ENCODE measurements around the gene RERE. TPM values are rescaled to one million over a fixed set of nuclear protein-coding genes. Genes with fewer than 3 reads are reported as not detected.
"Not testable (repeated sequence)": the region's sequence is repeated elsewhere in the genome, so short reads cannot be mapped to it uniquely, and the experiment has no call there.

The RERE gene
- total and polyA plus RNA-seq, 12 donors: 33.4 to 146 (median 72.7) TPM

- peak overlapping the region in 1 of 4 donors; percentile 29 for H3K4me3 ChIP-seq
- peak overlapping the region in 4 of 5 donors; percentile 10 to 82 (median 64) for H3K27ac ChIP-seq
- H3K9me3 ChIP-seq (replicated peaks in 1 of 3): no peaks in the 10 kb centered on the region
- H3K36me3 ChIP-seq (replicated peaks in 1 of 2): no peaks in the 10 kb centered on the region
- 33 to 46% (median 41%) methylated on average over 12 of the region's 12 CpGs for WGBS, 4 donors
- no peak for TF ChIP-seq CTCF (IDR thresholded peaks at IDR 0.05)
- TF ChIP-seq POLR2A (IDR thresholded peaks at IDR 0.05): no peak
- peaks cover 0 to 31% of the 10 kb centered on the region in 2 donors for H3K4me1 ChIP-seq (replicated peaks in 1 of 2)
- intact Hi-C loops (cut with DNase I): no loop called here
- peak in 1 of 7 donors; percentile 54 for DNase-seq
- H3K27me3 ChIP-seq: no peaks in the 10 kb centered on the region
Observed at GRCh38 chr1:8448911-8449661, 368.4 kb downstream of the RERE start.

- H3K27ac ChIP-seq: peak overlapping the region in 3 of 5 donors; percentile 52 to 82 (median 76)
- H3K9me3 ChIP-seq (replicated peaks in 1 of 3); H3K36me3 ChIP-seq (replicated peaks in 1 of 2); H3K27me3 ChIP-seq; intact Hi-C loops (cut with DNase I): not testable (repeated sequence)
- H3K4me1 ChIP-seq (replicated peaks in 1 of 2): peaks cover 0 to 31% of the 10 kb centered on the region in 2 donors
- peak in 1 of 7 donors; percentile 50 for DNase-seq
- peak overlapping the region in 1 of 4 donors; percentile 29 for H3K4me3 ChIP-seq
- WGBS, 4 donors: 81 to 82% (median 81%) methylated on average over 11 of the region's 11 CpGs
Observed at GRCh38 chr1:8448505-8448904, 368.9 kb downstream of the RERE start.

GRCh38 chr1:8447616-8448150 lies 369.8 kb downstream of the RERE start:
- 93 to 98% (median 93%) methylated on average over 8 to 9 of the region's 9 CpGs for WGBS, 4 donors
- no peaks in the 10 kb centered on the region for H3K27me3 ChIP-seq

GRCh38 chr1:8446119-8446518 lies 371.3 kb downstream of the RERE start:
- 89 to 93% (median 91%) methylated on average over 5 of the region's 5 CpGs for WGBS, 4 donors
- DNase-seq; H3K27ac ChIP-seq; H3K27me3 ChIP-seq; intact Hi-C loops (cut with DNase I); H3K4me3 ChIP-seq; H3K36me3 ChIP-seq (replicated peaks in 1 of 2); H3K9me3 ChIP-seq (replicated peaks in 1 of 3): not testable (repeated sequence)
- peaks cover 5 to 26% of the 10 kb centered on the region in 2 donors for H3K4me1 ChIP-seq (replicated peaks in 1 of 2)

More at GRCh38 chr1:8447616-8448150, 369.8 kb downstream of the RERE start:
- peaks cover 0 to 26% of the 10 kb centered on the region in 2 donors for H3K4me1 ChIP-seq (replicated peaks in 1 of 2)
- DNase-seq: peak in 1 of 7 donors; percentile 36
- TF ChIP-seq POLR2A (IDR thresholded peaks at IDR 0.05) (no peak), CTCF (IDR thresholded peaks at IDR 0.05) (no peak)
- no peak overlapping the region for H3K4me3 ChIP-seq
- intact Hi-C loops (cut with DNase I): no loop called here
- no peaks in the 10 kb centered on the region for H3K9me3 ChIP-seq (replicated peaks in 1 of 3)
- H3K36me3 ChIP-seq (replicated peaks in 1 of 2): no peaks in the 10 kb centered on the region
- H3K27ac ChIP-seq: no peak overlapping the region

- 88 to 96% (median 90%) methylated on average over 1 of the region's 1 CpG for WGBS, 4 donors
Observed at GRCh38 chr1:8443558-8444194, 373.8 kb downstream of the RERE start.

More at GRCh38 chr1:8443558-8444194, 373.8 kb downstream of the RERE start:
- Histone ChIP-seq H3K27me3 (no peaks in the 10 kb centered on the region), H3K4me1 (replicated peaks in 1 of 2) (peaks cover 18 to 24% of the 10 kb centered on the region in 2 donors), H3K4me3 (no peak overlapping the region), H3K9me3 (replicated peaks in 1 of 3) (no peaks in the 10 kb centered on the region), H3K27ac (no peak overlapping the region), H3K36me3 (replicated peaks in 1 of 2) (no peaks in the 10 kb centered on the region)
- no peak for DNase-seq
- intact Hi-C loops (cut with DNase I): no loop called here
- TF ChIP-seq CTCF (IDR thresholded peaks at IDR 0.05) (no peak), POLR2A (IDR thresholded peaks at IDR 0.05) (no peak)

Measured in adrenal gland (tissue), 12 donors.